Erythroblast (primary cell): ENCODE data around the gene ELOVL4.

ENCODE experiments used
- GATA1 ChIP-seq: IDR thresholded peaks from 2 replicates; pipeline ENCODE4 v1.6.1; 2011; ENCODE audit warnings: low read depth, mild to moderate bottlenecking, control low read depth, low read length, moderate library complexity
- POLR2A ChIP-seq: IDR thresholded peaks from 2 replicates; pipeline ENCODE4 v1.6.1; 2011; ENCODE audit warnings: mild to moderate bottlenecking, low read length

- TF ChIP-seq POLR2A (no peak), GATA1 (no peak)
These were observed 46.6 kb upstream of the ELOVL4 start for GRCh38 chr6:79993911-79994309.
